Sigmoid colon (tissue), 7 donors: ENCODE results near the gene DGCR2. TPM values are rescaled to one million over a fixed set of nuclear protein-coding genes. Genes with fewer than 3 reads are reported as not detected.
"Not testable (repeated sequence)": the region's sequence is repeated elsewhere in the genome, so short reads cannot be mapped to it uniquely, and the experiment has no call there.

Experiments
- DNase-seq: peaks from one replicate; pipeline ENCODE4 v3.0.0-alpha.2; 2019
- H3K27ac ChIP-seq, 4 donors: fragments of 200-600 bp; sonication (generic); one replicate each; pipeline ENCODE4 v1.5.1; 2016 to 2019; ENCODE audit warnings: mild to moderate bottlenecking in 1 of 4
- H3K27me3 ChIP-seq, 3 donors: fragments of 200-600 bp; sonication (generic); one replicate each; pipeline ENCODE4 v1.5.1; 2019; ENCODE audit warnings: mild to moderate bottlenecking in 1 of 3
- H3K36me3 ChIP-seq, 4 donors: fragments of 200-600 bp; sonication (generic); one replicate each; pipeline ENCODE4 v1.5.1; 2016 to 2019
- H3K4me1 ChIP-seq, 4 donors: fragments of 200-600 bp; sonication (generic); one replicate each; pipeline ENCODE4 v1.5.1; 2017 to 2019
- H3K4me3 ChIP-seq, 4 donors: fragments of 200-600 bp; sonication (generic); one replicate each; pipeline ENCODE4 v1.5.1; 2017 to 2019; ENCODE audit warnings: mild to moderate bottlenecking in 2 of 4, moderate library complexity in 1 of 4
- H3K9me3 ChIP-seq, 4 donors: fragments of 200-600 bp in 3 of 4; sonication (generic) in 3 of 4; one replicate each; pipeline versions ENCODE4 v1.5.1 to v1.6.1; 2013 to 2019
- EP300 ChIP-seq, 4 donors: sonication (generic); formaldehyde crosslinking; IDR thresholded peaks; one replicate each; pipeline ENCODE4 v1.6.1; 2017; ENCODE audit warnings: antibody characterized with exemption in 4 of 4
- POLR2A ChIP-seq, 2 donors: fragments of 450-650 bp; IDR thresholded peaks; one replicate each; pipeline ENCODE4 v1.6.1; 2016; ENCODE audit warnings: antibody characterized with exemption in 2 of 2, mild to moderate bottlenecking in 2 of 2, moderate library complexity in 2 of 2
- POLR2AphosphoS5 ChIP-seq, 4 donors: sonication (generic); formaldehyde crosslinking; IDR thresholded peaks; one replicate each; pipeline ENCODE4 v1.6.1; 2017; ENCODE audit warnings: antibody characterized with exemption in 4 of 4
- WGBS, 2 donors: extraction: QIAGEN DNeasy Blood & Tissue Kit; methylation state at CpG; one replicate each; pipeline ENCODE4 v1.1.7; 2013; 5-methylcytosine and 5-hydroxymethylcytosine counted together
- intact Hi-C: fragments of 100-400 bp; cut with DNase I; formaldehyde crosslinking; loops from one replicate; pipeline ENCODE4 v1.15.1; 2023
- polyA plus RNA-seq, 3 donors: library from polyadenylated mRNA; stranded (reverse); fragments of 200-250 nt; gene quantifications; one replicate each; pipeline ENCODE4 v1.2.3, GENCODE V29; 2013
- total RNA-seq, 4 donors: library from RNA; depleted of rRNA; stranded (reverse); fragments of >200 nt; gene quantifications; one replicate each; pipeline ENCODE4 v1.1.0, GENCODE V29; 2016
- TF ChIP-seq, protein P1 (sequence below), 4 experiments: fragments of 450-650 bp in 3 of 4; fragments of 200-600 bp in 1 of 4; IDR thresholded peaks; one replicate each; pipeline ENCODE4 v1.5.1; 2016 to 2019; ENCODE audit warnings: antibody characterized with exemption in 4 of 4, mild to moderate bottlenecking in 3 of 4, moderate library complexity in 2 of 4
- donor health status: healthy with polysubstance abuse.
- donor health status: Bipolar disorder and iron deficiency.
- donor health status: healthy.

Gene DGCR2
- total and polyA plus RNA-seq, 7 donors, result 7.2 to 68.7 (median 31.5) TPM

- Histone ChIP-seq H3K4me1 (peaks cover 0 to 37% (median 35%) of the 10 kb centered on the region in 4 donors), H3K4me3 (no peak overlapping the region), H3K27me3 (peaks cover 7 to 59% (median 37%) of the 10 kb centered on the region in 3 donors), H3K9me3 (no peaks in the 10 kb centered on the region), H3K27ac (no peak overlapping the region), H3K36me3 (no peaks in the 10 kb centered on the region)
- DNase-seq, result no peak
- WGBS, 2 donors, result 23 to 59% methylated on average over 17 of the region's 17 CpGs
- TF ChIP-seq, protein P1, sequence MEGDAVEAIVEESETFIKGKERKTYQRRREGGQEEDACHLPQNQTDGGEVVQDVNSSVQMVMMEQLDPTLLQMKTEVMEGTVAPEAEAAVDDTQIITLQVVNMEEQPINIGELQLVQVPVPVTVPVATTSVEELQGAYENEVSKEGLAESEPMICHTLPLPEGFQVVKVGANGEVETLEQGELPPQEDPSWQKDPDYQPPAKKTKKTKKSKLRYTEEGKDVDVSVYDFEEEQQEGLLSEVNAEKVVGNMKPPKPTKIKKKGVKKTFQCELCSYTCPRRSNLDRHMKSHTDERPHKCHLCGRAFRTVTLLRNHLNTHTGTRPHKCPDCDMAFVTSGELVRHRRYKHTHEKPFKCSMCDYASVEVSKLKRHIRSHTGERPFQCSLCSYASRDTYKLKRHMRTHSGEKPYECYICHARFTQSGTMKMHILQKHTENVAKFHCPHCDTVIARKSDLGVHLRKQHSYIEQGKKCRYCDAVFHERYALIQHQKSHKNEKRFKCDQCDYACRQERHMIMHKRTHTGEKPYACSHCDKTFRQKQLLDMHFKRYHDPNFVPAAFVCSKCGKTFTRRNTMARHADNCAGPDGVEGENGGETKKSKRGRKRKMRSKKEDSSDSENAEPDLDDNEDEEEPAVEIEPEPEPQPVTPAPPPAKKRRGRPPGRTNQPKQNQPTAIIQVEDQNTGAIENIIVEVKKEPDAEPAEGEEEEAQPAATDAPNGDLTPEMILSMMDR (IDR thresholded peaks at IDR 0.05), result no peak
- no peak for TF ChIP-seq POLR2A (IDR thresholded peaks at IDR 0.05)
- no peak for TF ChIP-seq EP300 (IDR thresholded peaks at IDR 0.05)
- TF ChIP-seq POLR2AphosphoS5 (IDR thresholded peaks at IDR 0.05), result no peak
- intact Hi-C loops, result no loop called here
These were observed 46.1 kb upstream of the DGCR2 start for GRCh38 chr22:19168088-19168890.

- no peak for DNase-seq
- Histone ChIP-seq H3K9me3 (no peaks in the 10 kb centered on the region), H3K27ac (no peak overlapping the region), H3K4me1 (peaks cover 0 to 27% (median 25%) of the 10 kb centered on the region in 4 donors), H3K4me3 (no peak overlapping the region), H3K36me3 (no peaks in the 10 kb centered on the region), H3K27me3 (peaks cover 7 to 63% (median 41%) of the 10 kb centered on the region in 3 donors)
- intact Hi-C loops, result no loop called here
- TF ChIP-seq EP300 (IDR thresholded peaks at IDR 0.05), result no peak
- no peak for TF ChIP-seq POLR2A (IDR thresholded peaks at IDR 0.05)
- TF ChIP-seq, protein P1 (IDR thresholded peaks at IDR 0.05), result no peak
- no peak for TF ChIP-seq POLR2AphosphoS5 (IDR thresholded peaks at IDR 0.05)
- WGBS, 2 donors, result 75 to 80% methylated on average over 13 of the region's 13 CpGs
These were observed 45.1 kb upstream of the DGCR2 start for GRCh38 chr22:19167106-19167869.

DNA sequence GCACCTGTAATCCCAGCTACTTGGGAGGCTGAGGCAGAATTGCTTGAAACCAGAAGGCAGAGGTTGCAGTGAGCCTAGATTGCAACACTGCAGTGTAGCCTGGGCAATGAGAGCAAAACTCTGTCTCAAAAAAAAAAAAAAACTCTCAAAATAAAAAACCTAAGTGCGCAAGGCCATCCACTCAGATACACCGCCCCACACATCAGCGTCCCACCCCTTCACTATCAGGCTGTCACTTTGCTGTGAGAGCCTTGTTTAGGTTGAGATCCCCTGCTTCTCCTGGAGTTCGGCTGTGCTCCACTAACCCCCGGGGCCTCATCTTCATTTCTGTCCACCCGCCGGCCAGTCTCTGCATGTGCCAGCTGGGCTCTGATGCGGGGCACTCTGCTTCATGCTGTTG lies 44.2 kb upstream of the DGCR2 start:
- H3K4me3 ChIP-seq, result no peak overlapping the region
- no peak for DNase-seq
- H3K9me3 ChIP-seq, result no peaks in the 10 kb centered on the region
- H3K4me1 ChIP-seq, result peaks cover 0 to 21% (median 21%) of the 10 kb centered on the region in 4 donors
- no peaks in the 10 kb centered on the region for H3K36me3 ChIP-seq
- peaks cover 7 to 68% (median 41%) of the 10 kb centered on the region in 3 donors for H3K27me3 ChIP-seq
- TF ChIP-seq EP300 (IDR thresholded peaks at IDR 0.05), result no peak
- TF ChIP-seq, protein P1 (IDR thresholded peaks at IDR 0.05), result no peak
- no peak for TF ChIP-seq POLR2AphosphoS5 (IDR thresholded peaks at IDR 0.05)
- TF ChIP-seq POLR2A (IDR thresholded peaks at IDR 0.05), result no peak
- H3K27ac ChIP-seq, result no peak overlapping the region
- 83 to 86% methylated on average over 8 of the region's 8 CpGs for WGBS, 2 donors
- intact Hi-C loops, result no loop called here

- TF ChIP-seq EP300 (IDR thresholded peaks at IDR 0.05), result no peak
- no peak for TF ChIP-seq POLR2AphosphoS5 (IDR thresholded peaks at IDR 0.05)
- no peak for TF ChIP-seq POLR2A (IDR thresholded peaks at IDR 0.05)
- TF ChIP-seq, protein P1 (IDR thresholded peaks at IDR 0.05), result no peak
- Histone ChIP-seq H3K4me3 (no peak overlapping the region), H3K9me3 (no peaks in the 10 kb centered on the region), H3K36me3 (no peaks in the 10 kb centered on the region), H3K4me1 (peaks cover 0 to 5% (median 5%) of the 10 kb centered on the region in 4 donors), H3K27me3 (peaks cover 6 to 67% (median 39%) of the 10 kb centered on the region in 3 donors), H3K27ac (no peak overlapping the region)
- DNase-seq, result no peak
- 95% methylated on average over 6 of the region's 6 CpGs for WGBS, 2 donors
- intact Hi-C loops, result no loop called here
These were observed 42.2 kb upstream of the DGCR2 start for GRCh38 chr22:19164425-19164824.

- DNase-seq, H3K4me3 ChIP-seq, H3K36me3 ChIP-seq, intact Hi-C loops, H3K4me1 ChIP-seq, H3K27ac ChIP-seq, H3K9me3 ChIP-seq: not testable (repeated sequence)
- H3K27me3 ChIP-seq, result peaks cover 0 to 30% (median 7%) of the 10 kb centered on the region in 3 donors
- whole genome bisulfite sequencing, 2 donors, result 87 to 89% methylated on average over 11 of the region's 11 CpGs
These were observed 36.4 kb upstream of the DGCR2 start for GRCh38 chr22:19158649-19159048.

- H3K4me1 ChIP-seq, H3K4me3 ChIP-seq, DNase-seq, intact Hi-C loops, H3K9me3 ChIP-seq, H3K27ac ChIP-seq, H3K36me3 ChIP-seq: not testable (repeated sequence)
- peaks cover 5 to 40% (median 25%) of the 10 kb centered on the region in 3 donors for H3K27me3 ChIP-seq
- WGBS, 2 donors, result 62 to 84% methylated on average over 9 of the region's 9 CpGs
These were observed 33.9 kb upstream of the DGCR2 start for GRCh38 chr22:19156109-19156508.
